ENCODE data around the gene ADGRG4.
A peak's percentile ranks its signal among the peaks of the same experiment; 100 is the strongest.
"Not testable (repeated sequence)": the region's sequence is repeated elsewhere in the genome, so short reads cannot be mapped to it uniquely, and the experiment has no call there.

ADGRG4 gene

GRCh38 chrX:136386826-136387225 lies 86.1 kb downstream of the ADGRG4 start:
- no peak for DNase-seq

GRCh38 chrX:136387951-136388502 lies 87.3 kb downstream of the ADGRG4 start:
- no peak for DNase-seq

GRCh38 chrX:136390921-136391320 lies 90.2 kb downstream of the ADGRG4 start:
- DNase-seq = no peak

- DNase-seq = no peak
Observed at GRCh38 chrX:136395271-136395670, 94.5 kb downstream of the ADGRG4 start.

- DNase-seq = no peak
Observed at GRCh38 chrX:136397001-136397400, 96.2 kb downstream of the ADGRG4 start.

GRCh38 chrX:136405126-136405525 lies 104.4 kb downstream of the ADGRG4 start:
- no peak for DNase-seq

- DNase-seq = no peak
Observed at GRCh38 chrX:136417806-136418205, 117.0 kb downstream of the ADGRG4 start.

- DNase-seq = no peak
Observed at GRCh38 chrX:136421338-136421737, 120.6 kb downstream of the ADGRG4 start.

- no peak for DNase-seq
Observed at GRCh38 chrX:136423724-136424123, 123.0 kb downstream of the ADGRG4 start.

- no peak for DNase-seq
Observed at GRCh38 chrX:136425996-136426395, 125.2 kb downstream of the ADGRG4 start.

GRCh38 chrX:136431625-136432024 lies 130.9 kb downstream of the ADGRG4 start:
- DNase-seq = no peak

GRCh38 chrX:136437774-136438173 lies 137.0 kb downstream of the ADGRG4 start:
- DNase-seq = no peak

- no peak for DNase-seq
Observed at GRCh38 chrX:136438192-136438591, 137.4 kb downstream of the ADGRG4 start.

- not testable (repeated sequence) for DNase-seq
Observed at GRCh38 chrX:136445674-136446073, 144.9 kb downstream of the ADGRG4 start.

GRCh38 chrX:136446208-136446607 lies 145.4 kb downstream of the ADGRG4 start:
- no peak for DNase-seq

- DNase-seq = no peak
Observed at GRCh38 chrX:136447308-136447707, 146.5 kb downstream of the ADGRG4 start.

GRCh38 chrX:136447968-136448367 lies 147.2 kb downstream of the ADGRG4 start:
- DNase-seq = no peak

GRCh38 chrX:136450050-136450830 lies 149.5 kb downstream of the ADGRG4 start:
- DNase-seq = no peak

GRCh38 chrX:136452614-136453013 lies 151.9 kb downstream of the ADGRG4 start:
- DNase-seq = no peak

- DNase-seq = no peak
Observed at GRCh38 chrX:136453114-136453513, 152.4 kb downstream of the ADGRG4 start.

- DNase-seq = no peak
Observed at GRCh38 chrX:136453771-136454170, 153.0 kb downstream of the ADGRG4 start.

- DNase-seq = no peak
Observed at GRCh38 chrX:136456133-136456532, 155.4 kb downstream of the ADGRG4 start.

- DNase-seq = peak; percentile 24
Observed at GRCh38 chrX:136457303-136457917, 156.6 kb downstream of the ADGRG4 start.

GRCh38 chrX:136464589-136464988 lies 163.8 kb downstream of the ADGRG4 start:
- DNase-seq = no peak
